Measurements from ENCODE around the gene STH. TPM values are rescaled to one million over a fixed set of nuclear protein-coding genes. Genes with fewer than 3 reads are reported as not detected.
"Not testable (repeated sequence)": the region's sequence is repeated elsewhere in the genome, so short reads cannot be mapped to it uniquely, and the experiment has no call there.

The STH gene
- total RNA-seq, 2 donors from 2014 or later = not detected

DNA sequence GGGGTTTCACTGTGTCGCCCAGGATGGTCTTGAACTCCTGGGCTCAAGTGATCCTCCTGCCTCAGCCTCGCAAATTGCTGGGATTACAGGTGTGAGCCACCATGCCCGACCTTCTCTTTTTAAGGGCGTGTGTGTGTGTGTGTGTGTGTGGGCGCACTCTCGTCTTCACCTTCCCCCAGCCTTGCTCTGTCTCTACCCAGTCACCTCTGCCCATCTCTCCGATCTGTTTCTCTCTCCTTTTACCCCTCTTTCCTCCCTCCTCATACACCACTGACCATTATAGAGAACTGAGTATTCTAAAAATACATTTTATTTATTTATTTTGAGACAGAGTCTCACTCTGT lies 3.9 kb downstream of the STH start:
- DNase-seq = no peak
- Histone ChIP-seq H3K27me3 (no peaks in the 10 kb centered on the region), H3K9me3 (no peaks in the 10 kb centered on the region), H3K4me3 (no peak overlapping the region), H3K36me3 (replicated peaks in 1 of 2; ENCODE audit: insufficient read depth in 1 of 2, low read depth in 2 of 2) (no peaks in the 10 kb centered on the region), H3K27ac (peak overlapping the region in 3 of 4 donors; percentile 68 to 79 (median 72)), H3K4me1 (peaks cover 30% of the 10 kb centered on the region)
- WGBS, 2 donors = 54 to 65% methylated on average over 7 of the region's 7 CpGs
- no peak for TF ChIP-seq POLR2A (IDR thresholded peaks at IDR 0.05)
- TF ChIP-seq, protein P1, sequence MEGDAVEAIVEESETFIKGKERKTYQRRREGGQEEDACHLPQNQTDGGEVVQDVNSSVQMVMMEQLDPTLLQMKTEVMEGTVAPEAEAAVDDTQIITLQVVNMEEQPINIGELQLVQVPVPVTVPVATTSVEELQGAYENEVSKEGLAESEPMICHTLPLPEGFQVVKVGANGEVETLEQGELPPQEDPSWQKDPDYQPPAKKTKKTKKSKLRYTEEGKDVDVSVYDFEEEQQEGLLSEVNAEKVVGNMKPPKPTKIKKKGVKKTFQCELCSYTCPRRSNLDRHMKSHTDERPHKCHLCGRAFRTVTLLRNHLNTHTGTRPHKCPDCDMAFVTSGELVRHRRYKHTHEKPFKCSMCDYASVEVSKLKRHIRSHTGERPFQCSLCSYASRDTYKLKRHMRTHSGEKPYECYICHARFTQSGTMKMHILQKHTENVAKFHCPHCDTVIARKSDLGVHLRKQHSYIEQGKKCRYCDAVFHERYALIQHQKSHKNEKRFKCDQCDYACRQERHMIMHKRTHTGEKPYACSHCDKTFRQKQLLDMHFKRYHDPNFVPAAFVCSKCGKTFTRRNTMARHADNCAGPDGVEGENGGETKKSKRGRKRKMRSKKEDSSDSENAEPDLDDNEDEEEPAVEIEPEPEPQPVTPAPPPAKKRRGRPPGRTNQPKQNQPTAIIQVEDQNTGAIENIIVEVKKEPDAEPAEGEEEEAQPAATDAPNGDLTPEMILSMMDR (IDR thresholded peaks at IDR 0.05) = no peak
- intact Hi-C loops (cut with DNase I) = no loop called here
- ATAC-seq = no peak

DNA sequence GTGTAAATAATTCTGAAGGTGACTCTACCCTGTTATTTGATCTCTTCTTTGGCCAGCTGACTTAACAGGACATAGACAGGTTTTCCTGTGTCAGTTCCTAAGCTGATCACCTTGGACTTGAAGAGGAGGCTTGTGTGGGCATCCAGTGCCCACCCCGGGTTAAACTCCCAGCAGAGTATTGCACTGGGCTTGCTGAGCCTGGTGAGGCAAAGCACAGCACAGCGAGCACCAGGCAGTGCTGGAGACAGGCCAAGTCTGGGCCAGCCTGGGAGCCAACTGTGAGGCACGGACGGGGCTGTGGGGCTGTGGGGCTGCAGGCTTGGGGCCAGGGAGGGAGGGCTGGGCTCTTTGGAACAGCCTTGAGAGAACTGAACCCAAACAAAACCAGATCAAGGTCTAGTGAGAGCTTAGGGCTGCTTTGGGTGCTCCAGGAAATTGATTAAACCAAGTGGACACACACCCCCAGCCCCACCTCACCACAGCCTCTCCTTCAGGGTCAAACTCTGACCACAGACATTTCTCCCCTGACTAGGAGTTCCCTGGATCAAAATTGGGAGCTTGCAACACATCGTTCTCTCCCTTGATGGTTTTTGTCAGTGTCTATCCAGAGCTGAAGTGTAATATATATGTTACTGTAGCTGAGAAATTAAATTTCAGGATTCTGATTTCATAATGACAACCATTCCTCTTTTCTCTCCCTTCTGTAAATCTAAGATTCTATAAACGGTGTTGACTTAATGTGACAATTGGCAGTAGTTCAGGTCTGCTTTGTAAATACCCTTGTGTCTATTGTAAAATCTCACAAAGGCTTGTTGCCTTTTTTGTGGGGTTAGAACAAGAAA lies 5.1 kb downstream of the STH start:
- Histone ChIP-seq H3K27ac (peak overlapping the region; percentile 20 to 79 (median 70)), H3K4me3 (no peak overlapping the region), H3K4me1 (peaks cover 30% of the 10 kb centered on the region), H3K9me3 (no peaks in the 10 kb centered on the region), H3K36me3 (replicated peaks in 1 of 2; ENCODE audit: insufficient read depth in 1 of 2, low read depth in 2 of 2) (no peaks in the 10 kb centered on the region), H3K27me3 (no peaks in the 10 kb centered on the region)
- ATAC-seq (peak; percentile 88), DNase-seq (peak; percentile 92 to 96 (median 94))
- intact Hi-C loops (cut with DNase I) = no loop called here
- TF ChIP-seq POLR2A (IDR thresholded peaks at IDR 0.05) = peak in 1 of 3 donors; percentile 22
- TF ChIP-seq, protein P1 (IDR thresholded peaks at IDR 0.05) = no peak
- WGBS, 2 donors = 1 to 18% methylated on average over 6 of the region's 6 CpGs

DNA sequence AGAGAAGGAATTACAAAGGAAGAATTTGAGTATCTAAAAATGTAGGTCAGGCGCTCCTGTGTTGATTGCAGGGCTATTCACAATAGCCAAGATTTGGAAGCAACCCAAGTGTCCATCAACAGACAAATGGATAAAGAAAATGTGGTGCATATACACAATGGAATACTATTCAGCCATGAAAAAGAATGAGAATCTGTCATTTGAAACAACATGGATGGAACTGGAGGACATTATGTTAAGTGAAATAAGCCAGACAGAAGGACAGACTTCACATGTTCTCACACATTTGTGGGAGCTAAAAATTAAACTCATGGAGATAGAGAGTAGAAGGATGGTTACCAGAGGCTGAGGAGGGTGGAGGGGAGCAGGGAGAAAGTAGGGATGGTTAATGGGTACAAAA lies 7.0 kb downstream of the STH start:
- WGBS, 2 donors = 79 to 94% methylated on average over 1 of the region's 1 CpG
- ATAC-seq; H3K27me3 ChIP-seq; H3K27ac ChIP-seq; H3K36me3 ChIP-seq (replicated peaks in 1 of 2; ENCODE audit: insufficient read depth in 1 of 2, low read depth in 2 of 2); H3K4me3 ChIP-seq; DNase-seq; intact Hi-C loops (cut with DNase I); H3K9me3 ChIP-seq: not testable (repeated sequence)
- peaks cover 30% of the 10 kb centered on the region for H3K4me1 ChIP-seq

DNA sequence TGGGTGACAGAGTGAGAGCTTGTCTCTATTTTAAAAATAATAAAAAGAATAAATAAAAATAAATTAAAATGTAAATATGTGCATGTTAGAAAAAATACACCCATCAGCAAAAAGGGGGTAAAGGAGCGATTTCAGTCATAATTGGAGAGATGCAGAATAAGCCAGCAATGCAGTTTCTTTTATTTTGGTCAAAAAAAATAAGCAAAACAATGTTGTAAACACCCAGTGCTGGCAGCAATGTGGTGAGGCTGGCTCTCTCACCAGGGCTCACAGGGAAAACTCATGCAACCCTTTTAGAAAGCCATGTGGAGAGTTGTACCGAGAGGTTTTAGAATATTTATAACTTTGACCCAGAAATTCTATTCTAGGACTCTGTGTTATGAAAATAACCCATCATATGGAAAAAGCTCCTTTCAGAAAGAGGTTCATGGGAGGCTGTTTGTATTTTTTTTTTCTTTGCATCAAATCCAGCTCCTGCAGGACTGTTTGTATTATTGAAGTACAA lies 8.5 kb downstream of the STH start:
- Histone ChIP-seq H3K27me3 (no peaks in the 10 kb centered on the region), H3K4me3 (no peak overlapping the region), H3K36me3 (replicated peaks in 1 of 2; ENCODE audit: insufficient read depth in 1 of 2, low read depth in 2 of 2) (no peaks in the 10 kb centered on the region), H3K27ac (no peak overlapping the region), H3K9me3 (no peaks in the 10 kb centered on the region), H3K4me1 (peaks cover 29% of the 10 kb centered on the region)
- ATAC-seq (no peak), DNase-seq (no peak)
- no peak for TF ChIP-seq POLR2A (IDR thresholded peaks at IDR 0.05)
- TF ChIP-seq, protein P1 (IDR thresholded peaks at IDR 0.05) = no peak
- intact Hi-C loops (cut with DNase I) = no loop called here
- 84 to 88% methylated on average over 2 of the region's 2 CpGs for WGBS, 2 donors

DNA sequence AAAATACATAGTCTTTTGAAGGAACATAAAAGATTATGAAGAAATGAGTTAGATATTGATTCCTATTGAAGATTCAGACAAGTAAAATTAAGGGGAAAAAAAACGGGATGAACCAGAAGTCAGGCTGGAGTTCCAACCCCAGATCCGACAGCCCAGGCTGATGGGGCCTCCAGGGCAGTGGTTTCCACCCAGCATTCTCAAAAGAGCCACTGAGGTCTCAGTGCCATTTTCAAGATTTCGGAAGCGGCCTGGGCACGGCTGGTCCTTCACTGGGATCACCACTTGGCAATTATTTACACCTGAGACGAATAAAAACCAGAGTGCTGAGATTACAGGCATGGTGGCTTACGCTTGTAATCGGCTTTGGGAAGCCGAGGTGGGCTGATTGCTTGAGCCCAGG lies 9.5 kb downstream of the STH start:
- 92 to 93% methylated on average over 9 of the region's 9 CpGs for WGBS, 2 donors
- ATAC-seq = no peak
- Histone ChIP-seq H3K27ac (no peak overlapping the region), H3K4me3 (no peak overlapping the region), H3K36me3 (replicated peaks in 1 of 2; ENCODE audit: insufficient read depth in 1 of 2, low read depth in 2 of 2) (no peaks in the 10 kb centered on the region), H3K4me1 (peaks cover 18% of the 10 kb centered on the region), H3K9me3 (no peaks in the 10 kb centered on the region), H3K27me3 (no peaks in the 10 kb centered on the region)
- TF ChIP-seq, protein P1 (IDR thresholded peaks at IDR 0.05) = no peak
- no peak for TF ChIP-seq POLR2A (IDR thresholded peaks at IDR 0.05)
- intact Hi-C loops (cut with DNase I) = no loop called here
- DNase-seq = no peak

Measured in body of pancreas (tissue), 4 donors.